H9 (cell line): ENCODE measurements around the gene UGT1A6. TPM values are rescaled to one million over a fixed set of nuclear protein-coding genes. Genes with fewer than 3 reads are reported as not detected.

ENCODE experiments used
- DNase-seq: peaks from one replicate; pipeline ENCODE4 v3.0.0-alpha.2; 2017
- H2AFZ ChIP-seq: one replicate; pipeline ENCODE4 v1.6.1; 2013; ENCODE audit warnings: mild to moderate bottlenecking, low read length, control low read depth, moderate library complexity
- H2AK5ac ChIP-seq: 2 replicates; pipeline ENCODE4 v1.6.1; 2013; ENCODE audit warnings: low read length, control low read depth, mixed read lengths; ENCODE audit not compliant: insufficient read length
- H2BK120ac ChIP-seq: one replicate; pipeline ENCODE4 v1.6.1; 2013; ENCODE audit warnings: low read depth, mild to moderate bottlenecking, low read length, control low read depth, inconsistent platforms; ENCODE audit not compliant: poor library complexity, severe bottlenecking
- H2BK12ac ChIP-seq: 2 replicates; pipeline ENCODE4 v1.6.1; 2013; ENCODE audit warnings: low read length, control low read depth, mixed read lengths, low read depth; ENCODE audit not compliant: insufficient read length
- H2BK15ac ChIP-seq: 2 replicates; pipeline ENCODE4 v1.6.1; 2013; ENCODE audit warnings: low read depth, low read length, control low read depth
- H2BK20ac ChIP-seq: one replicate; pipeline ENCODE4 v1.6.1; 2013; ENCODE audit warnings: low read depth, mild to moderate bottlenecking, low read length, control low read depth, inconsistent platforms; ENCODE audit not compliant: poor library complexity, severe bottlenecking
- H2BK5ac ChIP-seq: 2 replicates; pipeline ENCODE4 v1.6.1; 2013; ENCODE audit warnings: low read length, control low read depth, mixed read lengths; ENCODE audit not compliant: insufficient read length
- H3K14ac ChIP-seq: 2 replicates; pipeline ENCODE4 v1.6.1; 2013; ENCODE audit warnings: low read length, control low read depth; ENCODE audit not compliant: insufficient read depth
- H3K18ac ChIP-seq: 2 replicates; pipeline ENCODE4 v1.6.1; 2013; ENCODE audit warnings: low read depth, mild to moderate bottlenecking, mixed read lengths, low read length, control low read depth; ENCODE audit not compliant: insufficient read length
- H3K23ac ChIP-seq: 2 replicates; pipeline ENCODE4 v1.6.1; 2013; ENCODE audit warnings: low read length, control low read depth, mixed read lengths, low read depth; ENCODE audit not compliant: insufficient read length
- H3K23me2 ChIP-seq: 2 replicates; pipeline ENCODE4 v1.6.1; 2013; ENCODE audit warnings: low read depth, mild to moderate bottlenecking, mixed read lengths, low read length, control low read depth; ENCODE audit not compliant: insufficient read length, poor library complexity, severe bottlenecking
- H3K27ac ChIP-seq: 2 replicates; pipeline ENCODE4 v1.5.1; 2013; ENCODE audit warnings: low read length, control low read depth, mixed read lengths, low read depth; ENCODE audit not compliant: insufficient read length
- H3K27me3 ChIP-seq: 2 replicates; pipeline ENCODE4 v1.6.1; 2013; ENCODE audit warnings: low read length, control low read depth, inconsistent platforms; ENCODE audit not compliant: insufficient read depth
- H3K4ac ChIP-seq: 2 replicates; pipeline ENCODE4 v1.6.1; 2013; ENCODE audit warnings: low read depth, mild to moderate bottlenecking, control low read depth, inconsistent platforms, low read length, moderate library complexity
- H3K4me1 ChIP-seq: 2 replicates; pipeline ENCODE4 v1.6.1; 2013; ENCODE audit warnings: low read length, control low read depth, inconsistent platforms; ENCODE audit not compliant: insufficient read depth
- H3K4me2 ChIP-seq: 2 replicates; pipeline ENCODE4 v1.6.1; 2013; ENCODE audit warnings: low read length, control low read depth, mixed read lengths; ENCODE audit not compliant: insufficient read length, insufficient read depth
- H3K56ac ChIP-seq: 2 replicates; pipeline ENCODE4 v1.6.1; 2013; ENCODE audit warnings: low read depth, mild to moderate bottlenecking, mixed read lengths, low read length, control low read depth; ENCODE audit not compliant: insufficient read length
- H3K79me1 ChIP-seq: 2 replicates; pipeline ENCODE4 v1.6.1; 2013; ENCODE audit warnings: low read depth, mild to moderate bottlenecking, moderate library complexity, low read length, control low read depth, inconsistent platforms; ENCODE audit not compliant: insufficient read depth, poor library complexity, severe bottlenecking
- H3K79me2 ChIP-seq: 2 replicates; pipeline ENCODE4 v1.6.1; 2013; ENCODE audit warnings: low read length, control low read depth, inconsistent platforms; ENCODE audit not compliant: insufficient read depth
- H3K9ac ChIP-seq: 2 replicates; pipeline ENCODE4 v1.6.1; 2013; ENCODE audit warnings: low read length, control low read depth, mixed read lengths; ENCODE audit not compliant: insufficient read length; ENCODE audit errors: extremely low read depth
- H3K9me3 ChIP-seq: one replicate; pipeline ENCODE4 v1.6.1; 2013; ENCODE audit warnings: low read depth, low read length, inconsistent platforms; ENCODE audit not compliant: control insufficient read depth
- H3T11ph ChIP-seq: one replicate; pipeline ENCODE4 v1.6.1; 2013; ENCODE audit warnings: mild to moderate bottlenecking, low read length, control low read depth, inconsistent platforms
- H4K20me1 ChIP-seq: one replicate; pipeline ENCODE4 v1.6.1; 2013; ENCODE audit not compliant: control insufficient read depth, insufficient read length, insufficient read depth
- H4K5ac ChIP-seq: 2 replicates; pipeline ENCODE4 v1.6.1; 2013; ENCODE audit warnings: low read depth, mild to moderate bottlenecking, mixed read lengths, low read length, control low read depth; ENCODE audit not compliant: insufficient read length
- H4K8ac ChIP-seq: replicated peaks from 2 replicates; pipeline ENCODE4 v1.6.1; 2013; ENCODE audit warnings: low read length, control low read depth, mixed read lengths, low read depth; ENCODE audit not compliant: insufficient read length
- H4K91ac ChIP-seq: 2 replicates; pipeline ENCODE4 v1.6.1; 2013; ENCODE audit warnings: low read depth, mild to moderate bottlenecking, moderate library complexity, mixed read lengths, low read length, control low read depth; ENCODE audit not compliant: insufficient read length
- H3K27ac Mint-ChIP-seq, 3 experiments: 2 replicates in 2 of 3; 3 replicates in 1 of 3; pipeline ENCODE4 v1.8.0; 2020 to 2021; ENCODE audit warnings: mixed read lengths in 3 of 3, mild to moderate bottlenecking in 1 of 3, moderate library complexity in 1 of 3
- H3K27me3 Mint-ChIP-seq: 2 replicates; pipeline ENCODE4 v1.8.0; 2021; ENCODE audit warnings: low read depth, mild to moderate bottlenecking, moderate library complexity, mixed read lengths
- H3K36me3 Mint-ChIP-seq, 3 experiments: 2 replicates in 2 of 3; 3 replicates in 1 of 3; pipeline ENCODE4 v1.8.0; 2020 to 2021; ENCODE audit warnings: low read depth in 3 of 3, mixed read lengths in 3 of 3; ENCODE audit not compliant: insufficient read depth in 1 of 3
- H3K4me1 Mint-ChIP-seq, 2 experiments: 2 replicates each; pipeline ENCODE4 v1.8.0; 2020; ENCODE audit warnings: mixed read lengths in 2 of 2
- H3K4me3 Mint-ChIP-seq, 2 experiments: 2 replicates in 1 of 2; 3 replicates in 1 of 2; pipeline ENCODE4 v1.8.0; 2020 to 2021; ENCODE audit warnings: mild to moderate bottlenecking in 2 of 2, mixed read lengths in 2 of 2, moderate library complexity in 1 of 2
- H3K9me3 Mint-ChIP-seq, 2 experiments: 2 replicates in 1 of 2; 3 replicates in 1 of 2; pipeline ENCODE4 v1.8.0; 2020; ENCODE audit warnings: mild to moderate bottlenecking in 2 of 2, mixed read lengths in 2 of 2, moderate library complexity in 1 of 2
- CTCF ChIP-seq: fragments of 200-600 bp; sonication (generic); conservative IDR thresholded peaks from 3 replicates; pipeline ENCODE4 v1.8.0; 2021; ENCODE audit warnings: antibody characterized with exemption, mild to moderate bottlenecking
- WGBS: extraction: QIAGEN DNeasy Blood & Tissue Kit; methylation state at CpG from one replicate; pipeline ENCODE4 v1.1.7; 2013; ENCODE audit warnings: missing lambda C conversion rate, low lambda C conversion rate, mixed read lengths; ENCODE audit not compliant: insufficient read length; ENCODE audit errors: extremely low coverage; 5-methylcytosine and 5-hydroxymethylcytosine counted together
- total RNA-seq: library from RNA; stranded (reverse); gene quantifications from 2 replicates; pipeline ENCODE4 v1.2.1, GENCODE V29; 2021

UGT1A6 gene
- total RNA-seq, 1 experiment from 2014 or later: not detected

GRCh38 chr2:233686928-233687327 lies 5.8 kb upstream of the UGT1A6 start:
- H3K36me3 Mint-ChIP-seq: no peaks in the 10 kb centered on the region; a peak in 1 of 7 replicates
- no peak overlapping the region for H3K4me2 ChIP-seq
- H3T11ph ChIP-seq: no peak overlapping the region
- DNase-seq: no peak
- no peaks in the 10 kb centered on the region for H3K23me2 ChIP-seq
- H3K79me1 ChIP-seq: no peaks in the 10 kb centered on the region
- no CpG with 5 or more reads among the region's 5 CpGs for WGBS
- H3K4me3 Mint-ChIP-seq: no peak overlapping the region
- no peak overlapping the region for H2BK5ac ChIP-seq
- peaks cover 3% of the 10 kb centered on the region; the same call in 1 of the 2 replicates for H3K4me1 ChIP-seq
- H4K8ac ChIP-seq: no peak overlapping the region
- H4K5ac ChIP-seq: no peak overlapping the region
- H4K91ac ChIP-seq: no peak overlapping the region
- no peak overlapping the region for H3K14ac ChIP-seq
- H3K27ac Mint-ChIP-seq: no peak overlapping the region
- H2BK12ac ChIP-seq: no peak overlapping the region
- no peak overlapping the region for H3K18ac ChIP-seq
- no peak overlapping the region for H2BK120ac ChIP-seq
- no peaks in the 10 kb centered on the region for H3K79me2 ChIP-seq
- H3K27ac ChIP-seq: no peak overlapping the region
- no peak overlapping the region for H3K56ac ChIP-seq
- H3K27me3 ChIP-seq: no peaks in the 10 kb centered on the region
- H3K9ac ChIP-seq: no peak overlapping the region
- no peak overlapping the region for H3K23ac ChIP-seq
- H2AFZ ChIP-seq: no peak overlapping the region
- no peaks in the 10 kb centered on the region for H4K20me1 ChIP-seq
- no peaks in the 10 kb centered on the region; a peak in 2 of 5 replicates for H3K9me3 Mint-ChIP-seq
- TF ChIP-seq CTCF: no peak
- no peak overlapping the region for H2BK20ac ChIP-seq
- no peaks in the 10 kb centered on the region; the same call in 1 of the 2 replicates for H3K27me3 Mint-ChIP-seq
- no peak overlapping the region for H2BK15ac ChIP-seq
- H2AK5ac ChIP-seq: no peak overlapping the region
- H3K9me3 ChIP-seq: no peaks in the 10 kb centered on the region
- H3K4ac ChIP-seq: no peak overlapping the region
- H3K4me1 Mint-ChIP-seq: peaks cover 20 to 26% of the 10 kb centered on the region in 2 experiments
